H9 (cell line): Measurements from ENCODE around the gene DMD. TPM values are rescaled to one million over a fixed set of nuclear protein-coding genes. Genes with fewer than 3 reads are reported as not detected.

Experiments used
- DNase-seq: peaks from one replicate; pipeline ENCODE4 v3.0.0-alpha.2; 2017
- H2AFZ ChIP-seq: one replicate; pipeline ENCODE4 v1.6.1; 2013; ENCODE audit warnings: mild to moderate bottlenecking, low read length, control low read depth, moderate library complexity
- H2AK5ac ChIP-seq: 2 replicates; pipeline ENCODE4 v1.6.1; 2013; ENCODE audit warnings: low read length, control low read depth, mixed read lengths; ENCODE audit not compliant: insufficient read length
- H2BK120ac ChIP-seq: one replicate; pipeline ENCODE4 v1.6.1; 2013; ENCODE audit warnings: low read depth, mild to moderate bottlenecking, low read length, control low read depth, inconsistent platforms; ENCODE audit not compliant: poor library complexity, severe bottlenecking
- H2BK12ac ChIP-seq: 2 replicates; pipeline ENCODE4 v1.6.1; 2013; ENCODE audit warnings: low read length, control low read depth, mixed read lengths, low read depth; ENCODE audit not compliant: insufficient read length
- H2BK15ac ChIP-seq: 2 replicates; pipeline ENCODE4 v1.6.1; 2013; ENCODE audit warnings: low read depth, low read length, control low read depth
- H2BK20ac ChIP-seq: one replicate; pipeline ENCODE4 v1.6.1; 2013; ENCODE audit warnings: low read depth, mild to moderate bottlenecking, low read length, control low read depth, inconsistent platforms; ENCODE audit not compliant: poor library complexity, severe bottlenecking
- H2BK5ac ChIP-seq: 2 replicates; pipeline ENCODE4 v1.6.1; 2013; ENCODE audit warnings: low read length, control low read depth, mixed read lengths; ENCODE audit not compliant: insufficient read length
- H3K14ac ChIP-seq: 2 replicates; pipeline ENCODE4 v1.6.1; 2013; ENCODE audit warnings: low read length, control low read depth; ENCODE audit not compliant: insufficient read depth
- H3K18ac ChIP-seq: 2 replicates; pipeline ENCODE4 v1.6.1; 2013; ENCODE audit warnings: low read depth, mild to moderate bottlenecking, mixed read lengths, low read length, control low read depth; ENCODE audit not compliant: insufficient read length
- H3K23ac ChIP-seq: 2 replicates; pipeline ENCODE4 v1.6.1; 2013; ENCODE audit warnings: low read length, control low read depth, mixed read lengths, low read depth; ENCODE audit not compliant: insufficient read length
- H3K23me2 ChIP-seq: 2 replicates; pipeline ENCODE4 v1.6.1; 2013; ENCODE audit warnings: low read depth, mild to moderate bottlenecking, mixed read lengths, low read length, control low read depth; ENCODE audit not compliant: insufficient read length, poor library complexity, severe bottlenecking
- H3K27ac ChIP-seq: 2 replicates; pipeline ENCODE4 v1.5.1; 2013; ENCODE audit warnings: low read length, control low read depth, mixed read lengths, low read depth; ENCODE audit not compliant: insufficient read length
- H3K27me3 ChIP-seq: 2 replicates; pipeline ENCODE4 v1.6.1; 2013; ENCODE audit warnings: low read length, control low read depth, inconsistent platforms; ENCODE audit not compliant: insufficient read depth
- H3K4ac ChIP-seq: 2 replicates; pipeline ENCODE4 v1.6.1; 2013; ENCODE audit warnings: low read depth, mild to moderate bottlenecking, control low read depth, inconsistent platforms, low read length, moderate library complexity
- H3K4me1 ChIP-seq: 2 replicates; pipeline ENCODE4 v1.6.1; 2013; ENCODE audit warnings: low read length, control low read depth, inconsistent platforms; ENCODE audit not compliant: insufficient read depth
- H3K4me2 ChIP-seq: 2 replicates; pipeline ENCODE4 v1.6.1; 2013; ENCODE audit warnings: low read length, control low read depth, mixed read lengths; ENCODE audit not compliant: insufficient read length, insufficient read depth
- H3K56ac ChIP-seq: 2 replicates; pipeline ENCODE4 v1.6.1; 2013; ENCODE audit warnings: low read depth, mild to moderate bottlenecking, mixed read lengths, low read length, control low read depth; ENCODE audit not compliant: insufficient read length
- H3K79me1 ChIP-seq: 2 replicates; pipeline ENCODE4 v1.6.1; 2013; ENCODE audit warnings: low read depth, mild to moderate bottlenecking, moderate library complexity, low read length, control low read depth, inconsistent platforms; ENCODE audit not compliant: insufficient read depth, poor library complexity, severe bottlenecking
- H3K79me2 ChIP-seq: 2 replicates; pipeline ENCODE4 v1.6.1; 2013; ENCODE audit warnings: low read length, control low read depth, inconsistent platforms; ENCODE audit not compliant: insufficient read depth
- H3K9ac ChIP-seq: 2 replicates; pipeline ENCODE4 v1.6.1; 2013; ENCODE audit warnings: low read length, control low read depth, mixed read lengths; ENCODE audit not compliant: insufficient read length; ENCODE audit errors: extremely low read depth
- H3K9me3 ChIP-seq: one replicate; pipeline ENCODE4 v1.6.1; 2013; ENCODE audit warnings: low read depth, low read length, inconsistent platforms; ENCODE audit not compliant: control insufficient read depth
- H3T11ph ChIP-seq: one replicate; pipeline ENCODE4 v1.6.1; 2013; ENCODE audit warnings: mild to moderate bottlenecking, low read length, control low read depth, inconsistent platforms
- H4K20me1 ChIP-seq: one replicate; pipeline ENCODE4 v1.6.1; 2013; ENCODE audit not compliant: control insufficient read depth, insufficient read length, insufficient read depth
- H4K5ac ChIP-seq: 2 replicates; pipeline ENCODE4 v1.6.1; 2013; ENCODE audit warnings: low read depth, mild to moderate bottlenecking, mixed read lengths, low read length, control low read depth; ENCODE audit not compliant: insufficient read length
- H4K8ac ChIP-seq: replicated peaks from 2 replicates; pipeline ENCODE4 v1.6.1; 2013; ENCODE audit warnings: low read length, control low read depth, mixed read lengths, low read depth; ENCODE audit not compliant: insufficient read length
- H4K91ac ChIP-seq: 2 replicates; pipeline ENCODE4 v1.6.1; 2013; ENCODE audit warnings: low read depth, mild to moderate bottlenecking, moderate library complexity, mixed read lengths, low read length, control low read depth; ENCODE audit not compliant: insufficient read length
- H3K27ac Mint-ChIP-seq, 3 experiments: 2 replicates in 2 of 3; 3 replicates in 1 of 3; pipeline ENCODE4 v1.8.0; 2020 to 2021; ENCODE audit warnings: mixed read lengths in 3 of 3, mild to moderate bottlenecking in 1 of 3, moderate library complexity in 1 of 3
- H3K27me3 Mint-ChIP-seq: 2 replicates; pipeline ENCODE4 v1.8.0; 2021; ENCODE audit warnings: low read depth, mild to moderate bottlenecking, moderate library complexity, mixed read lengths
- H3K36me3 Mint-ChIP-seq, 3 experiments: 2 replicates in 2 of 3; 3 replicates in 1 of 3; pipeline ENCODE4 v1.8.0; 2020 to 2021; ENCODE audit warnings: low read depth in 3 of 3, mixed read lengths in 3 of 3; ENCODE audit not compliant: insufficient read depth in 1 of 3
- H3K4me1 Mint-ChIP-seq, 2 experiments: 2 replicates each; pipeline ENCODE4 v1.8.0; 2020; ENCODE audit warnings: mixed read lengths in 2 of 2
- H3K4me3 Mint-ChIP-seq, 2 experiments: 2 replicates in 1 of 2; 3 replicates in 1 of 2; pipeline ENCODE4 v1.8.0; 2020 to 2021; ENCODE audit warnings: mild to moderate bottlenecking in 2 of 2, mixed read lengths in 2 of 2, moderate library complexity in 1 of 2
- H3K9me3 Mint-ChIP-seq, 2 experiments: 2 replicates in 1 of 2; 3 replicates in 1 of 2; pipeline ENCODE4 v1.8.0; 2020; ENCODE audit warnings: mild to moderate bottlenecking in 2 of 2, mixed read lengths in 2 of 2, moderate library complexity in 1 of 2
- CTCF ChIP-seq: fragments of 200-600 bp; sonication (generic); conservative IDR thresholded peaks from 3 replicates; pipeline ENCODE4 v1.8.0; 2021; ENCODE audit warnings: antibody characterized with exemption, mild to moderate bottlenecking
- WGBS: extraction: QIAGEN DNeasy Blood & Tissue Kit; methylation state at CpG from one replicate; pipeline ENCODE4 v1.1.7; 2013; ENCODE audit warnings: missing lambda C conversion rate, low lambda C conversion rate, mixed read lengths; ENCODE audit not compliant: insufficient read length; ENCODE audit errors: extremely low coverage; 5-methylcytosine and 5-hydroxymethylcytosine counted together
- total RNA-seq: library from RNA; stranded (reverse); gene quantifications from 2 replicates; pipeline ENCODE4 v1.2.1, GENCODE V29; 2021

DMD gene
- total RNA-seq, 1 experiment from 2014 or later, result 3.8 TPM

DNA sequence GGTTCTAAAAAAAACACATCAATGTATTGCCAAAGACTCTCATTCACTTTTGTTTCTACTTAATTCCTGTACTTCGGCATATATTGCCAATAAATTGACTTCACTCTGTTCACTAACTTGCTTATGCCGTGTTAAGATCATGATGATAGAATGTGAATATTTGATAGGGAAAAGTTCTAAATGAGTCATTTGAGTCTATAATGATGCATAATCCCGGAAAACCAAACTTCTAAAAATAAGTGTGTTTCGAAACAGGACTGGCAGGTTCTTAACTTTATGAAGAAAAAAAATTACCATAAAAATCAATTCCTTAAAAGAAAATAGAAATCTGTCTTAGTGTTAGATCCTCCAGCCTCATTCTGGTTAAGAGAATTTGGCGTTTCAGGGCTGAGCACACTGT is 1752.0 kb downstream of the DMD start:
- Histone ChIP-seq H3K56ac (no peak overlapping the region), H3K9me3 (no peaks in the 10 kb centered on the region), H3K27me3 (no peaks in the 10 kb centered on the region), H3K79me1 (no peaks in the 10 kb centered on the region), H2BK15ac (no peak overlapping the region), H2BK20ac (no peak overlapping the region), H3K18ac (no peak overlapping the region), H3K79me2 (no peaks in the 10 kb centered on the region), H3K14ac (no peak overlapping the region), H4K5ac (no peak overlapping the region), H4K8ac (no peak overlapping the region), H2AFZ (no peak overlapping the region), H3K23ac (no peak overlapping the region), H3T11ph (no peak overlapping the region), H3K4me1 (no peaks in the 10 kb centered on the region; the same call in 1 of the 2 replicates), H2AK5ac (no peak overlapping the region), H3K4me2 (no peak overlapping the region), H3K23me2 (no peaks in the 10 kb centered on the region), H3K9ac (no peak overlapping the region), H2BK120ac (no peak overlapping the region), H2BK12ac (no peak overlapping the region), H2BK5ac (no peak overlapping the region), H4K20me1 (no peaks in the 10 kb centered on the region), H3K27ac (no peak overlapping the region), H4K91ac (no peak overlapping the region), H3K4ac (no peak overlapping the region)
- DNase-seq, result no peak
- Mint-ChIP-seq H3K36me3 (no peaks in the 10 kb centered on the region; a peak in 1 of 7 replicates), H3K4me1 (0 out of 4 replicates have a peak, but pooled peaks cover 0 to 3% of the 10 kb centered on the region in 2 experiments), H3K27ac (no peak overlapping the region), H3K27me3 (no peaks in the 10 kb centered on the region), H3K4me3 (no peak overlapping the region), H3K9me3 (peaks cover 36 to 43% of the 10 kb centered on the region in 2 experiments)
- no CpG with 5 or more reads among the region's 5 CpGs for WGBS
- no peak for TF ChIP-seq CTCF
